Fibroblast of lung (primary cell): ENCODE results near the gene TULP1. TPM values are rescaled to one million over a fixed set of nuclear protein-coding genes. Genes with fewer than 3 reads are reported as not detected.

Experiments
- DNase-seq, 2 donors: peaks; one replicate each; pipeline versions ENCODE4 v3.0.0 to v3.0.0-alpha.2; 2010; ENCODE audit warnings: low read depth in 2 of 2
- H2AFZ ChIP-seq: 2 replicates; pipeline ENCODE4 v1.5.1; 2012; ENCODE audit warnings: low read length, control low read depth, inconsistent platforms
- H3K27ac ChIP-seq: 2 replicates; pipeline ENCODE4 v1.5.1; 2011; ENCODE audit warnings: low read length, control low read depth; ENCODE audit not compliant: insufficient read depth
- H3K27me3 ChIP-seq: 2 replicates; pipeline ENCODE4 v1.5.1; 2011; ENCODE audit warnings: mild to moderate bottlenecking, low read length; ENCODE audit not compliant: control insufficient read depth, insufficient read depth
- H3K36me3 ChIP-seq: 2 replicates; pipeline ENCODE4 v1.5.1; 2011; ENCODE audit warnings: low read length; ENCODE audit not compliant: control insufficient read depth, insufficient read depth
- H3K4me1 ChIP-seq: 2 replicates; pipeline ENCODE4 v1.5.1; 2011; ENCODE audit warnings: low read length; ENCODE audit not compliant: control insufficient read depth, insufficient read depth; ENCODE audit errors: extremely low read depth
- H3K4me2 ChIP-seq: 2 replicates; pipeline ENCODE4 v1.5.1; 2011; ENCODE audit warnings: low read length, control low read depth; ENCODE audit not compliant: insufficient read depth; ENCODE audit errors: extremely low read depth
- H3K4me3 ChIP-seq, 4 experiments: fragments of 200-600 bp in 1 of 4; sonication (generic) in 1 of 4; replicated peaks in 1 of 4; 2 replicates each; pipeline ENCODE4 v1.5.1; 2011 to 2016; ENCODE audit warnings: low read length in 4 of 4, low read depth in 3 of 4, mild to moderate bottlenecking in 3 of 4, control low read depth in 2 of 4, inconsistent platforms in 1 of 4, mixed read lengths in 1 of 4; ENCODE audit not compliant: insufficient read depth in 1 of 4; ENCODE audit errors: control extremely low read depth in 1 of 4
- H3K79me2 ChIP-seq: 2 replicates; pipeline ENCODE4 v1.5.1; 2012; ENCODE audit warnings: mild to moderate bottlenecking, low read length, inconsistent platforms; ENCODE audit not compliant: control insufficient read depth, insufficient read depth
- H3K9ac ChIP-seq: 2 replicates; pipeline ENCODE4 v1.5.1; 2011; ENCODE audit warnings: mild to moderate bottlenecking, low read length, control low read depth; ENCODE audit not compliant: insufficient read depth
- H3K9me3 ChIP-seq: 2 replicates; pipeline ENCODE4 v1.5.1; 2012; ENCODE audit warnings: low read depth, low read length; ENCODE audit not compliant: control insufficient read depth, insufficient read depth
- H4K20me1 ChIP-seq: 2 replicates; pipeline ENCODE4 v1.5.1; 2011; ENCODE audit warnings: low read length; ENCODE audit not compliant: control insufficient read depth, insufficient read depth; ENCODE audit errors: extremely low read depth
- CTCF ChIP-seq, 2 donors: IDR thresholded peaks in 1 of 2; conservative IDR thresholded peaks in 1 of 2; 1 replicate in 1 of 2; 2 replicates in 1 of 2; pipeline ENCODE4 v1.5.1; 2011 to 2012; ENCODE audit warnings: low read length in 2 of 2, control low read depth in 1 of 2, inconsistent platforms in 1 of 2, low read depth in 1 of 2, mild to moderate bottlenecking in 1 of 2
- EZH2 ChIP-seq: IDR thresholded peaks from 2 replicates; pipeline ENCODE4 v1.5.1; 2012; ENCODE audit warnings: low read length, control low read depth, mild to moderate bottlenecking; ENCODE audit errors: missing control alignments
- polyA plus RNA-seq, 2 donors: library from polyadenylated mRNA; depleted of rRNA in 1 of 2; stranded (reverse) in 1 of 2; unstranded in 1 of 2; fragments of >200 nt; gene quantifications; 2 replicates each; pipeline ENCODE4 v1.2.1, GENCODE V29; 2011 to 2012; ENCODE audit warnings: missing spikeins in 1 of 2
- total RNA-seq: library from RNA; depleted of rRNA; stranded (reverse); fragments of >200 nt; gene quantifications from 2 replicates; pipeline ENCODE4 v1.2.1, GENCODE V29; 2014

The TULP1 gene
- total and polyA plus RNA-seq, 2 donors (not counting 1 experiment from before 2014, with no cell fraction given), result not detected

- Histone ChIP-seq H2AFZ (no peak overlapping the region), H3K27ac (no peak overlapping the region), H3K27me3 (peaks cover 11% of the 10 kb centered on the region), H3K4me2 (no peak overlapping the region), H3K4me3 (no peak overlapping the region), H3K36me3 (no peaks in the 10 kb centered on the region), H4K20me1 (no peaks in the 10 kb centered on the region), H3K9ac (no peak overlapping the region), H3K79me2 (no peaks in the 10 kb centered on the region), H3K9me3 (no peaks in the 10 kb centered on the region), H3K4me1 (no peaks in the 10 kb centered on the region)
- no peak for TF ChIP-seq CTCF (conservative IDR thresholded peaks at IDR 0.05 in 1 of 2, IDR thresholded peaks at IDR 0.05 in 1 of 2; ENCODE audit: low read depth in 1 of 2, low read length in 2 of 2)
- no peak for TF ChIP-seq EZH2
- no peak for DNase-seq
Observed at GRCh38 chr6:35558571-35558970, 45.9 kb upstream of the TULP1 start.

- Histone ChIP-seq H3K27me3 (peaks cover 2% of the 10 kb centered on the region), H2AFZ (no peak overlapping the region), H3K79me2 (no peaks in the 10 kb centered on the region)
Observed at GRCh38 chr6:35557239-35557638, 44.5 kb upstream of the TULP1 start.

GRCh38 chr6:35554811-35555210 lies 42.1 kb upstream of the TULP1 start:
- Histone ChIP-seq H3K4me3 (no peak overlapping the region), H3K27ac (no peak overlapping the region), H3K9ac (no peak overlapping the region), H3K27me3 (no peaks in the 10 kb centered on the region), H3K4me2 (no peak overlapping the region), H4K20me1 (no peaks in the 10 kb centered on the region), H3K9me3 (no peaks in the 10 kb centered on the region), H3K79me2 (no peaks in the 10 kb centered on the region), H2AFZ (no peak overlapping the region), H3K4me1 (no peaks in the 10 kb centered on the region), H3K36me3 (no peaks in the 10 kb centered on the region)
- no peak for DNase-seq
- TF ChIP-seq EZH2 (no peak), CTCF (conservative IDR thresholded peaks at IDR 0.05 in 1 of 2, IDR thresholded peaks at IDR 0.05 in 1 of 2; ENCODE audit: low read depth in 1 of 2, low read length in 2 of 2) (no peak)

More at GRCh38 chr6:35557239-35557638, 44.5 kb upstream of the TULP1 start:
- Histone ChIP-seq H3K4me1 (no peaks in the 10 kb centered on the region), H3K9ac (no peak overlapping the region), H3K4me3 (no peak overlapping the region), H3K4me2 (no peak overlapping the region), H3K27ac (no peak overlapping the region), H4K20me1 (no peaks in the 10 kb centered on the region), H3K36me3 (no peaks in the 10 kb centered on the region), H3K9me3 (no peaks in the 10 kb centered on the region)
- TF ChIP-seq EZH2 (no peak), CTCF (conservative IDR thresholded peaks at IDR 0.05 in 1 of 2, IDR thresholded peaks at IDR 0.05 in 1 of 2; ENCODE audit: low read depth in 1 of 2, low read length in 2 of 2) (no peak)
- no peak for DNase-seq
